ENCODE results near the gene AKAP12.

DNA sequence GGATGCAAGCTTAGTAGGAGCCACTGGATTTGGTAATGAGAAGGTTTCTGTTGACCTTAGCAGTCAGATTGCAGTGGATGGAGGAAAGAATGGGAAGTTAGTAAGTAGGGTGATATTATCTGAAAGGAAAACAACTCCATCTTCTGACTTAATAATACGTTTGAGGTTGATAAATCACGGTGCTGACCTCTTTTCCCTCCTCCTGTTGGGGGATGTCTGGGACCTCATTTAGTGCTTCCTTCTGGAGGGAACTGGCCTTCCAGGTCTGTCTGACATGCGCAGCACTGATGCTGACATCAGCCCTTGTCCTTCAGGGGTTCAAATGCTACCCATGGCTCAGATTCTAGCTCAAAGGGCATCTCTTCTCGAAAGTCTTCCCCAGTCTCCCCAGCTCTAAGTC is 48.2 kb upstream of the AKAP12 start:
- TF ChIP-seq, protein P1, sequence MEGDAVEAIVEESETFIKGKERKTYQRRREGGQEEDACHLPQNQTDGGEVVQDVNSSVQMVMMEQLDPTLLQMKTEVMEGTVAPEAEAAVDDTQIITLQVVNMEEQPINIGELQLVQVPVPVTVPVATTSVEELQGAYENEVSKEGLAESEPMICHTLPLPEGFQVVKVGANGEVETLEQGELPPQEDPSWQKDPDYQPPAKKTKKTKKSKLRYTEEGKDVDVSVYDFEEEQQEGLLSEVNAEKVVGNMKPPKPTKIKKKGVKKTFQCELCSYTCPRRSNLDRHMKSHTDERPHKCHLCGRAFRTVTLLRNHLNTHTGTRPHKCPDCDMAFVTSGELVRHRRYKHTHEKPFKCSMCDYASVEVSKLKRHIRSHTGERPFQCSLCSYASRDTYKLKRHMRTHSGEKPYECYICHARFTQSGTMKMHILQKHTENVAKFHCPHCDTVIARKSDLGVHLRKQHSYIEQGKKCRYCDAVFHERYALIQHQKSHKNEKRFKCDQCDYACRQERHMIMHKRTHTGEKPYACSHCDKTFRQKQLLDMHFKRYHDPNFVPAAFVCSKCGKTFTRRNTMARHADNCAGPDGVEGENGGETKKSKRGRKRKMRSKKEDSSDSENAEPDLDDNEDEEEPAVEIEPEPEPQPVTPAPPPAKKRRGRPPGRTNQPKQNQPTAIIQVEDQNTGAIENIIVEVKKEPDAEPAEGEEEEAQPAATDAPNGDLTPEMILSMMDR (IDR thresholded peaks at IDR 0.05; ENCODE audit: borderline replicate concordance, extremely low read depth, low read length, poor library complexity, severe bottlenecking), result no peak
- no peak for TF ChIP-seq EZH2 (IDR thresholded peaks at IDR 0.05; ENCODE audit: borderline replicate concordance, low read depth, low read length, severe bottlenecking)
